GM08714 (cell line): Measurements from ENCODE around the gene EVC.

Experiments
- H3K4me3 ChIP-seq: fragments of 200-500 bp; sonication (Bioruptor generic); 2 replicates; pipeline ENCODE4 v1.5.1; 2014; ENCODE audit warnings: mild to moderate bottlenecking, low read length, inconsistent platforms
- ZNF274 ChIP-seq: IDR thresholded peaks from 2 replicates; pipeline ENCODE4 v1.6.1; 2012; ENCODE audit warnings: mild to moderate bottlenecking, low read depth, low read length

The EVC gene

DNA sequence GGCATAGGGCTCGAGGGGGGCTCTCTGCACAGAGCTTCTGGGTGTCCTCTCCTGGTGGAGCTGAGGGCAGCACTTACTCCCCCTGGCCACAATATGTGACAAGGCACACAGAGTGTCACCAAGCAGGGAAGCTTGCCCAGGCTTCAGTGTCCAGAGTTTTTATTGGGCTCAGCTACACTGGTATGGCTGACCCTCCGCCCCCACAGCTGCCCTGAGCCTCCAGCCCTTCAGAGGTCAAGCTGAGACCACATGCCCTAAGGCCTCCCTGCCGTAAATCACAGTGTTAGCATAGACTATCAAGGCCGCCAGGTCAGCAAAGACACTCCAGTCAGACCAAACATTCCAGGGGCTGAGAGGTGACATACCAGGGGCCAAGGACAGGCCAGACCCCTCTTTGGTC, 59.0 kb downstream of the EVC start:
- no peak for TF ChIP-seq ZNF274
- H3K4me3 ChIP-seq, result no peak overlapping the region

DNA sequence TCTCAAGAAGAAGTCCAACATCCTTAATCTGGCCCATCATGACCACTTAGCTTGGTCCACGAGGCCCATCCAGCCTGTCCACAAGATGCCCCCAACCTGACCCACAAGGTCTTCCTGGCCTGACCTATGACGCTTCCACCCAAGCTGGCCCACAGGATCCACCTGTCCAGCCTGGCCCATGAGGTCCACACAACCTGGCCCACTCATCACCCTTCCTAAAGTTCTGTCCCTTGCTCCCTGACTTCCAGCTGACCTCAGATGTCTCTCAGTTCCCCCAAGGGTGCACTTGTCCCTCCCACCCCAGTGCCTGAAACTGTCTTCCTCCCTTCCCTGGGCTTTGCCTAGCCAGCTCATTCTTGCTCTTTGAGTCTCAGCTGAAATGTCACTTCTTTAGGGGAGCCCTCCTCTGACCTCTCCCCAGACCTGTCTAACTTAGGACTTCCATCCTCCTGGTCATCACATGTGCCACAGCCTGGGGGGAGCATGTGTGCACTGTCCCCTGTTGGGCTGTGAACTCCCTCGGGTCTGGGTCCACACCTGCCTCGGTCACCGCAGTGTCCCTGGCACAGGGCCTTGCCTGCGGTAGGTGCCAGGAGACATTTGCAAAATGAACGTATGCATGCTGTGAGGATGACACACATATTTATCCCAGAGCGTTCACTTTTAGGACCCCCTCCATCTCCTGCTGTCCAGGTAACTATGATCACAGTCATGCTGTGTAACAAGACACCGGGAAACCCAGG, 61.7 kb downstream of the EVC start:
- TF ChIP-seq ZNF274, result no peak
- no peak overlapping the region for H3K4me3 ChIP-seq

DNA sequence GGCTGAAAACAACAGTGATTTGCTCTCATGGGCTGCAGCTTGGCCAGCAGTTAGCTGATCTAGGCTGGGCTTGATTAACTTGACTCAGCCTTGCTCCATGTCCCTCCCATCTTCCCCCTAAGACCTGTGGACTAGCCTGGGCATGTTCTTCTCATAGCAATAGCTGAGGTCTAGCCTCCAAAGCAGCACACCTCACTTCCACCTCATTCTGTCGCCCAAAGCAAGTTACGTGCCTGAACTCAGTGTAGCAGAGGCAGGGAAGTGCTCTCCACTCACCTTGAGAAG, 62.2 kb downstream of the EVC start:
- TF ChIP-seq ZNF274, result no peak
- H3K4me3 ChIP-seq, result no peak overlapping the region

GRCh38 chr4:5774416-5775036, 63.5 kb downstream of the EVC start:
- no peak overlapping the region for H3K4me3 ChIP-seq
- no peak for TF ChIP-seq ZNF274

GRCh38 chr4:5776510-5776909, 65.5 kb downstream of the EVC start:
- TF ChIP-seq ZNF274, result no peak
- H3K4me3 ChIP-seq, result no peak overlapping the region

DNA sequence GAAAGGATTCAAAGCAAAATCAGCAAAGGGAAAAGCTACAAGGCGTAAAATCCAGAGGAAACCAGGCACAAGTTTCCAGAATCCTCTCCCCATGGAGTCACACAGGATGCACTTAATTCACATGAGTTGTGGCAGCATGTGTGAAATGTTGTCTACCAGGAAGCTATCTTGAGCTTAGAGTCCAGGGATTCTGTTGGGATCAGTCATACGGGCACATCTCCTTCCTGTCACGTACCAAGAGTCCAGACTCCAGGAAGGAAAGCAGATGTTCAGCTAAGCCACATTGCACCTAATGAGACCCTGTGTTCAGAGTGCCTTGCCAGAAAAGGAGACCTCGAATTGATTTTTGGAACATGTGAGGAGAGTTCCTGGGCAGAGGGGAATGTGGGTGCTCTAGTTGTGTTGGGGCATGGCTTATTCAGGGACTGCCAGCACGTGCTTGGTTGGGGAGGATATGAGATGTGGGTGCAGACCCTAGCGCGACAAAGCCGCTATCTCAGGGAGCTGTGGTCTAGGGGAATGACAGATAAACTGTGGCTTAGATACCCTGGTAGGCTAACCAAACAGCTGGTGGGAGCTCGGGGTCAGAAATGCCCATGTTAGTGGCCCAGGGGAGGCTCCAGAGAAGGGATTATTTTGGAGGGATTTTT, 70.0 kb downstream of the EVC start:
- no peak overlapping the region for H3K4me3 ChIP-seq
- TF ChIP-seq ZNF274, result no peak

- TF ChIP-seq ZNF274, result no peak
- no peak overlapping the region for H3K4me3 ChIP-seq
Measured at GRCh38 chr4:5781691-5782090, 70.7 kb downstream of the EVC start.

- TF ChIP-seq ZNF274, result no peak
- no peak overlapping the region for H3K4me3 ChIP-seq
Measured at GRCh38 chr4:5782829-5783476, 72.0 kb downstream of the EVC start.

GRCh38 chr4:5783486-5783885, 72.5 kb downstream of the EVC start:
- H3K4me3 ChIP-seq, result no peak overlapping the region
- no peak for TF ChIP-seq ZNF274

GRCh38 chr4:5784021-5784420, 73.0 kb downstream of the EVC start:
- no peak for TF ChIP-seq ZNF274
- no peak overlapping the region for H3K4me3 ChIP-seq

- no peak for TF ChIP-seq ZNF274
- no peak overlapping the region for H3K4me3 ChIP-seq
Measured at GRCh38 chr4:5784960-5785611, 74.1 kb downstream of the EVC start.

GRCh38 chr4:5785806-5786680, 75.0 kb downstream of the EVC start:
- TF ChIP-seq ZNF274, result no peak
- H3K4me3 ChIP-seq, result no peak overlapping the region

DNA sequence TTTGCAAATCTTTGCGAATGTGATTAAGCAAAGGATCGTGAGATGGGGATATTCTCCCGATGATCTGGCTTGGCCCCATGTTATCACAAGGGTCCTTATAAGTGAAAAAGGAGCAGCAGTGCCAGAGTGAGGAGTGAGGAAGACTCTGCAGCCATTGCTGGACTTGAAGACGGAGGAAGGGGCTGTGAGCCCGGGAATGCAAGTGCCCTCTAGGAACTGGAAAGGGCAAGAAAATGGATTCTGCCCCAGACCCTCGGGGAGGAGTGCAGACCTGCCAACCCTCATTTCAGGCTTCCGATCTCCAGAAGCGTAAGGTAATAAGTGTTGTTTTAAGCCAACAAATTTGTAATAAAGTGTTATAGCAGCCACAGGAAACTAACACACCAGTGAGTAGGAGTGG, 76.3 kb downstream of the EVC start:
- TF ChIP-seq ZNF274, result no peak
- no peak overlapping the region for H3K4me3 ChIP-seq
